ENCODE results near the gene SALL3.

The SALL3 gene

DNA sequence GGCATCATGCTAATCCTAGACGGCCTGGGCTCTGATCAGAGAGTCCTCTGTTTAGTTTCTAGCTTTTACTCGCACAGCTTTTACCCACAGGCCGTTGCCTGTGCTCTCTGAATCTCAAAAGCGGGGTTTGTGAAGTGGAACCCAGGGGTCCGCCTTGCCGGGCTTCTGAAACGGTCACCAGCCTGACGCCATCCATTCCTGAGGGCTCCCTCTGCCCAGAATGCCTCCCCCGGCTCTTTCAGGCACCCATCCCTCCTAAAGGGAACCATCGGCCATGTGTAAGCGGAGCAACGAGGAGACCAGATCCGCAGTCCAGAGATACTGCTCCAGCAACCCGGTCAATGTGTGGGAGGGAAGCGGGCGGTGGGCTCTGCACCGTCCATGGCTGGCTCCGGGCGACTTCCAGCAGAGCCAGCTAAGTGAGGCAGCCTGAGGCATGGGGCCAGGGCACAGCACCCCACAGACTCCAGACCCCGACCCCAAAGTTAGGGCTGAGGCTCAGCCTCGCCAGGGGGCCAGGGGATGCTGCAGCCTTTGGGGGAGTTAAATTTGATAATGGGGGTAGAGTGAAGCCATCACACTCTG is 28.8 kb downstream of the SALL3 start:
- no peak for DNase-seq

DNA sequence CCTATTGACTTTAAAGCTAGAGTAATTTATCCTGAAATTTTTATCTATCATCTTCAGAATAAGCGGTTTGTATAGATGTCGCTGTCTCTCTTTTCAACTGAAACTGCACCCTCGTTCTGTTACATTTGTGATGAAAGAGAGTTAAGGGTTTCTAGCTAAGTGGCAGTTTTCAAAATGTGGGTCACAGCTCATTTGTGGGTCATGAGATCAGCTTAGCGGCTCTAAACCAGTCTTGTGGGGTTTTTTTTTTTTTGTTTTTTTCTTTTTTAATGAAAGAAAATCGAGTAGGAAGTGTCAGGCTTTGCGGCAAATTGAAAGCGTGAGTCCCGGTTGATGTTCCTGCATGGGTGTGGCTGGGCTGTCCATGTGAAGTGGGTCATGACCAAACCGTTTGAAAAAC is 31.2 kb downstream of the SALL3 start:
- DNase-seq: no peak

GRCh38 chr18:79011300-79011870 is 31.8 kb downstream of the SALL3 start:
- DNase-seq: no peak

GRCh38 chr18:79013869-79014268 is 34.3 kb downstream of the SALL3 start:
- DNase-seq: no peak

- DNase-seq: no peak
Observed at GRCh38 chr18:79018911-79019310, 39.3 kb downstream of the SALL3 start.

DNA sequence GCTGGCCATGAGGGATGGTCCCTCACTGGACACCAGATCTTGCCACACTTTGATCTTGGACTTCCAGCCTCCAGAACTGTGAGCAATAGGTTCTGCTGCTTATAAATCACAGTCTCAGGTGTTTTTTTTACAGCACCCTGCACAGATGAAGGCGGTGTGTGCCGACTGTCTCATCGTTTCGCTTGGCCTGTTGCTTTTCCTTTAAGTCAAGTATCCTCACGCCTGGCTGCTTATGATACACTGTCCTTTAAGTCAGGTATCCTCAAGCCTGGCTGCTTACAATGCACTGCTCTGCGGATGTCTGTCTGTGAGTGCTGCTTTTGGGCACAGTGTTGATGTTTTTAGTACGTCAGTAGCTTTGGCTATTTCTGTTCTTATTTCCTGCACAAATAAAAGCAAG is 40.3 kb downstream of the SALL3 start:
- DNase-seq: no peak

- no peak for DNase-seq
Observed at GRCh38 chr18:79022603-79023002, 43.0 kb downstream of the SALL3 start.

GRCh38 chr18:79026491-79026890 is 46.9 kb downstream of the SALL3 start:
- no peak for DNase-seq

DNA sequence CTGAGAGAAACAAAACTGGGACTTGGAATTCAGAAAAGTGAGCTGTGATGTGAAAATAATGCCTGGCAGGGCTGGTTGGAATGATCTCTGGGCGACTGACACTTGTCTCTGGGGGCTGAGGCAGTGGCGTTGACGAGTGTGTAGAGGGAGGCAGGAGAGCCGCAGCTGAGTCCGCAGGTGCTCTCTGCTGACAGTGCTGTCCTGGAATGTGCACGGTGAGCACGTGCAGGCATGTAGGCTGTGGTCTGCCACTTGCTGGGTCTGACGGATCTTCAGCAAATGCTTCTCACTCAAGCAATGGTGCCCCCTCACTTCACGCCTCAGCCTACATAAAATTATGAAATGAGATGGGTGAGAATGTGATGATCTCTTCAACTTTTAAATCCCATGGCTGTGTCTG is 51.1 kb downstream of the SALL3 start:
- DNase-seq: no peak

GRCh38 chr18:79042276-79042675 is 62.7 kb downstream of the SALL3 start:
- DNase-seq: no peak

DNA sequence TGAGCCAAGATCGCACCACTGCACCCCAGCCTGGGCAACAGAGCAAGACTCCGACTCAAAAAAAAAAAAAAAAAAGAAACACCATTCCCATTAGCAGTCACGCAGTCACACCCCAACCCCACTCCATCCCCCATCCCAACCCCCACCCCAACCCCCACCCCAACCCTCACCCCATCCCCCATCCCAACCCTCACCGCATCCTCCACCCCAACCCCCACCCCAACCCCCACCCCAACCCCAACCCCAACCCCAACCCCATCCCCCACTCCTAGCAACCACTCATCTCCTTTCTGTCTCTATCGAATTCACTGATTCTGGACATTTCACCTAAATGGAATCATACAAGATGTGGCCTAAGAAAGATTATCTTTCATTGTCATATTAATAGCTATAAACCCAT is 63.7 kb downstream of the SALL3 start:
- no peak for DNase-seq

- DNase-seq: no peak
Observed at GRCh38 chr18:79046522-79046921, 66.9 kb downstream of the SALL3 start.

GRCh38 chr18:79047556-79048244 is 68.1 kb downstream of the SALL3 start:
- no peak for DNase-seq

GRCh38 chr18:79048245-79048632 is 68.6 kb downstream of the SALL3 start:
- DNase-seq: no peak

DNA sequence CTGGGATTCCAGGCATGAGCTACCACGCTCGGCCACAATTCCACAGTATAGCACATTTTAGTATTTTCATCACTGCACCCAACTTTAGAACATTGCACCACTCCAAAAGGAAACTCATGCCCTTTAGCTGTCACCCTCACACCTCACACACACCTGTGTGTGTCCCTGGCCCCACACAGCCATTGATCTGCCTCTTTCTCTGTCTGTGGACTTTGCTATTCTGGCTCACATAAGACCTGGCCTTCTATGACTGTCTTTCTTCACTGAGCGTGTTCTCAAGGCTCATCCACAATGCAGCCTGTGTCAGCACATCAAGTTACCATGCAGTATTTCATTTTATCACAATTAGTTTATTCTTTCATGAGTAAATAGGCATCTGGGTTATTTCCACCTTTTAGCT is 69.9 kb downstream of the SALL3 start:
- DNase-seq: no peak

Measured in DMS153 (cell line).